K562 (cell line): ENCODE measurements around the gene RNF31. TPM values are rescaled to one million over a fixed set of nuclear protein-coding genes. Genes with fewer than 3 reads are reported as not detected.

Experiments
- CCNT2 ChIP-seq: IDR thresholded peaks from 2 replicates; pipeline ENCODE4 v1.6.1; 2011; ENCODE audit warnings: borderline replicate concordance, low read depth, mild to moderate bottlenecking, moderate library complexity, mixed read lengths, low read length; ENCODE audit not compliant: insufficient read length; ENCODE audit errors: extremely low read depth
- CSDE1 ChIP-seq, 2 experiments: fragments of 450-650 bp; IDR thresholded peaks; 2 replicates each; pipeline ENCODE4 v1.6.1; 2016; ENCODE audit warnings: mild to moderate bottlenecking in 1 of 2
- ELF4 ChIP-seq: fragments of 450-650 bp; formaldehyde crosslinking; IDR thresholded peaks from 2 replicates; pipeline ENCODE4 v1.4.0; 2022; ENCODE audit warnings: missing genetic modification characterization
- FOXJ3 ChIP-seq: sonication (generic); formaldehyde crosslinking; IDR thresholded peaks from 2 replicates; pipeline ENCODE4 v1.4.0; 2020; ENCODE audit warnings: mild to moderate bottlenecking, missing genetic modification reagents
- FOXP1 ChIP-seq: sonication (generic); formaldehyde crosslinking; IDR thresholded peaks from 2 replicates; pipeline ENCODE4 v1.8.0; 2022; ENCODE audit warnings: mild to moderate bottlenecking, missing genetic modification reagents
- GABPB2 ChIP-seq: fragments of 250-450 bp; sonication (Bioruptor Pico); conservative IDR thresholded peaks from 2 replicates; pipeline ENCODE4 v1.5.1; 2021; ENCODE audit warnings: mild to moderate bottlenecking
- HLTF ChIP-seq: fragments of 450-650 bp; IDR thresholded peaks from 2 replicates; pipeline ENCODE4 v1.6.1; 2016
- HMGN3 ChIP-seq: IDR thresholded peaks from 2 replicates; pipeline ENCODE4 v1.6.1; 2011; ENCODE audit warnings: borderline replicate concordance, low read depth, mild to moderate bottlenecking, mixed read lengths, low read length; ENCODE audit not compliant: insufficient read length; ENCODE audit errors: extremely low read depth
- HNRNPL ChIP-seq: fragments of 200-400 bp; formaldehyde crosslinking; IDR thresholded peaks from 2 replicates; pipeline ENCODE4 v1.6.1; 2017; ENCODE audit warnings: low read depth, mild to moderate bottlenecking, low read length
- JUN ChIP-seq, 2 experiments: sonication (generic) in 1 of 2; formaldehyde crosslinking in 1 of 2; IDR thresholded peaks; 2 replicates each; pipeline versions ENCODE4 v1.6.1 to v1.8.0; 2012 to 2022; ENCODE audit warnings: borderline replicate concordance in 2 of 2, mild to moderate bottlenecking in 2 of 2, improper control_type of control experiment in 1 of 2, low read depth in 1 of 2, low read length in 1 of 2, missing genetic modification reagents in 1 of 2
- MLX ChIP-seq, 2 experiments: fragments of 450-650 bp in 1 of 2; sonication (generic) in 1 of 2; formaldehyde crosslinking; conservative IDR thresholded peaks; 2 replicates each; pipeline versions ENCODE4 v1.4.0 to v1.8.1; 2020 to 2022; ENCODE audit warnings: mild to moderate bottlenecking in 1 of 2, missing genetic modification reagents in 1 of 2
- NONO ChIP-seq, 2 experiments: fragments of 200-400 bp in 1 of 2; fragments of 450-650 bp in 1 of 2; formaldehyde crosslinking in 1 of 2; IDR thresholded peaks; 2 replicates each; pipeline ENCODE4 v1.6.1; 2017; ENCODE audit warnings: low read depth in 2 of 2, mild to moderate bottlenecking in 2 of 2, moderate library complexity in 2 of 2, low read length in 1 of 2
- TCFL5 ChIP-seq: fragments of 250-450 bp; sonication (Bioruptor Pico); conservative IDR thresholded peaks from 2 replicates; pipeline ENCODE4 v1.6.1; 2021; ENCODE audit warnings: mild to moderate bottlenecking, moderate library complexity, matching md5 sums
- TFAM ChIP-seq: fragments of 250-450 bp; sonication (Bioruptor Pico); conservative IDR thresholded peaks from 2 replicates; pipeline ENCODE4 v1.5.0; 2021; ENCODE audit warnings: mild to moderate bottlenecking, moderate library complexity
- ZFPM2 ChIP-seq: fragments of 250-450 bp; sonication (Bioruptor Pico); IDR thresholded peaks from 2 replicates; pipeline ENCODE4 v1.5.1; 2022; ENCODE audit warnings: mild to moderate bottlenecking
- ZKSCAN1 ChIP-seq: fragments of 150-350 bp; IDR thresholded peaks from 2 replicates; pipeline ENCODE4 v1.6.1; 2016; ENCODE audit warnings: low read depth, low read length
- ZNF121 ChIP-seq: sonication (generic); formaldehyde crosslinking; conservative IDR thresholded peaks from 2 replicates; pipeline ENCODE4 v1.8.0; 2022; ENCODE audit warnings: missing genetic modification reagents
- ZNF274 ChIP-seq: IDR thresholded peaks from 2 replicates; pipeline ENCODE4 v1.6.1; 2011; ENCODE audit warnings: low read depth, mild to moderate bottlenecking, low read length, moderate library complexity, borderline replicate concordance
- ZNF3 ChIP-seq: fragments of 250-450 bp; sonication (Bioruptor Pico); IDR thresholded peaks from 2 replicates; pipeline ENCODE4 v1.5.0; 2021; ENCODE audit warnings: mild to moderate bottlenecking, moderate library complexity
- ZNF347 ChIP-seq: fragments of 450-650 bp; formaldehyde crosslinking; IDR thresholded peaks from 2 replicates; pipeline ENCODE4 v1.4.0; 2020; ENCODE audit warnings: low read depth, mild to moderate bottlenecking, moderate library complexity
- ZNF518B ChIP-seq: fragments of 250-450 bp; sonication (Bioruptor Pico); IDR thresholded peaks from 2 replicates; pipeline ENCODE4 v1.5.0; 2021; ENCODE audit warnings: mild to moderate bottlenecking, moderate library complexity
- polyA plus RNA-seq, 8 experiments: library from polyadenylated mRNA; depleted of rRNA in 4 of 8; stranded (reverse) in 5 of 8; unstranded in 3 of 8; fragments of >200 nt; fragmentation: Nextera tagmentation in 2 of 8; fragmentation: Illumina TruSeq in 1 of 8; extraction: Ambion mirVana in 2 of 8; extraction: Trizol in 1 of 8; gene quantifications; 2 replicates each; pipeline versions ENCODE4 v1.2.1 to v1.2.3, GENCODE V29; 2011 to 2014; ENCODE audit warnings: inconsistent platforms in 1 of 8, missing spikeins in 1 of 8
- total RNA-seq, 7 experiments: library from RNA; depleted of rRNA in 6 of 7; stranded (reverse); fragments of >200 nt in 6 of 7; fragmentation: Illumina TruSeq in 2 of 7; extraction: Trizol in 2 of 7; gene quantifications; 2 replicates each; pipeline versions ENCODE4 v1.2.1 to v1.2.3, GENCODE V29; 2011 to 2021; ENCODE audit warnings: low replicate concordance in 1 of 7
- TF ChIP-seq, protein P1 (sequence below): fragments of 450-650 bp; IDR thresholded peaks from 2 replicates; pipeline ENCODE4 v1.6.1; 2016; ENCODE audit warnings: mild to moderate bottlenecking

RNF31 gene
- total and polyA plus RNA-seq, 9 of the 15 experiments (the other 6 are each of a cell fraction or from before 2014, with no cell fraction given) = 3.1 to 47.6 (median 19.1) TPM

- TF ChIP-seq ZNF518B (CRISPR knock-in tag) (no peak), ELF4 (CRISPR knock-in tag) (no peak), TFAM (CRISPR knock-in tag) (no peak), ZKSCAN1 (no peak), ZNF121 (CRISPR knock-in tag) (no peak), FOXP1 (CRISPR knock-in tag) (no peak; the same call in 1 of the 2 replicates), ZNF274 (no peak), ZFPM2 (no peak), MLX (CRISPR knock-in tag; conservative IDR thresholded peaks at IDR 0.05) (no peak), CSDE1 (IDR thresholded peaks at IDR 0.05) (no peak), ZNF3 (CRISPR knock-in tag) (no peak), ZNF347 (CRISPR knock-in tag) (no peak), GABPB2 (CRISPR knock-in tag) (no peak), CCNT2 (no peak), JUN (IDR thresholded peaks at IDR 0.05; ENCODE audit: borderline replicate concordance, low read depth, low read length) (no peak), JUN (CRISPR knock-in tag; IDR thresholded peaks at IDR 0.05; ENCODE audit: borderline replicate concordance) (no peak), HLTF (no peak), TCFL5 (CRISPR knock-in tag) (no peak), HNRNPL (no peak), HMGN3 (no peak), FOXJ3 (CRISPR knock-in tag) (no peak), NONO (IDR thresholded peaks at IDR 0.05; ENCODE audit: low read depth in 2 of 2, low read length in 1 of 2) (no peak)
- TF ChIP-seq, protein P1, sequence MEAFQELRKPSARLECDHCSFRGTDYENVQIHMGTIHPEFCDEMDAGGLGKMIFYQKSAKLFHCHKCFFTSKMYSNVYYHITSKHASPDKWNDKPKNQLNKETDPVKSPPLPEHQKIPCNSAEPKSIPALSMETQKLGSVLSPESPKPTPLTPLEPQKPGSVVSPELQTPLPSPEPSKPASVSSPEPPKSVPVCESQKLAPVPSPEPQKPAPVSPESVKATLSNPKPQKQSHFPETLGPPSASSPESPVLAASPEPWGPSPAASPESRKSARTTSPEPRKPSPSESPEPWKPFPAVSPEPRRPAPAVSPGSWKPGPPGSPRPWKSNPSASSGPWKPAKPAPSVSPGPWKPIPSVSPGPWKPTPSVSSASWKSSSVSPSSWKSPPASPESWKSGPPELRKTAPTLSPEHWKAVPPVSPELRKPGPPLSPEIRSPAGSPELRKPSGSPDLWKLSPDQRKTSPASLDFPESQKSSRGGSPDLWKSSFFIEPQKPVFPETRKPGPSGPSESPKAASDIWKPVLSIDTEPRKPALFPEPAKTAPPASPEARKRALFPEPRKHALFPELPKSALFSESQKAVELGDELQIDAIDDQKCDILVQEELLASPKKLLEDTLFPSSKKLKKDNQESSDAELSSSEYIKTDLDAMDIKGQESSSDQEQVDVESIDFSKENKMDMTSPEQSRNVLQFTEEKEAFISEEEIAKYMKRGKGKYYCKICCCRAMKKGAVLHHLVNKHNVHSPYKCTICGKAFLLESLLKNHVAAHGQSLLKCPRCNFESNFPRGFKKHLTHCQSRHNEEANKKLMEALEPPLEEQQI = no peak
Measured at GRCh38 chr14:24141097-24141880, 6.0 kb upstream of the RNF31 start, which contains the start of gene EMC9 (continued).
